ENCODE measurements around the gene CERK.
"Not testable (repeated sequence)": the region's sequence is repeated elsewhere in the genome, so short reads cannot be mapped to it uniquely, and the experiment has no call there.

The CERK gene

DNA sequence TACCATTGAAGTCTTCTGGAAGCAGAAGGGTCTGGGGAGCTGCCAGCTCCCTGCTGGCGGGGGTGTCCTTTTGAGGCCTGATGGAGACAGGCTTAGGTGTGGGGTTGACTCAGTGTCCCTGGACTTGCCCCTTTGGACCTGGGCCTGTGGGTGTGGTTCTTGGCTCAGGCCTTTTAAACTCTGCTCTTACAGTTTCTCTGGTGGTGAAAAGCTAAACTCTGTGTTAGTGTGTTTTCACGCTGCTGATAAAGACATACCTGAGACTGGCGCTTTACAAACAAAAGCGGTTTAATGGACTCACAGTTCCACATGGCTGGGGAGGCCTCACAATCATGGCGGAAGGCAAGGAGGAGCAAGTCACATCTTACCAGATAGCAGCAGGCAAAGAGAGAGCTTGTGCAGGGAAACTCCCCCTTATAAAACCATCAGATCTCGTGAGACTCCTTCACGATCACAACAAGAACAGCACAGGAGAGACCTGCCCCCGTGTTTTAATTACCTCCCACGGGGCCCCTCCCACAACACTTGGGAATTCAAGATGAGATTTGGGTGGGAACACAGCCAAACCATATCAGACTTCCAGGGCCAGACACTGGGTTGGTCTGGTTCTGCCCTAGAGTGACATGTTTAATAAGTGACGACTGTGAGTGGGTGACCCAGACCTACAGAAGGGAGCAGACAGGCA, 91.4 kb downstream of the CERK start:
- no peak for DNase-seq (ENCODE audit: low read depth)

DNA sequence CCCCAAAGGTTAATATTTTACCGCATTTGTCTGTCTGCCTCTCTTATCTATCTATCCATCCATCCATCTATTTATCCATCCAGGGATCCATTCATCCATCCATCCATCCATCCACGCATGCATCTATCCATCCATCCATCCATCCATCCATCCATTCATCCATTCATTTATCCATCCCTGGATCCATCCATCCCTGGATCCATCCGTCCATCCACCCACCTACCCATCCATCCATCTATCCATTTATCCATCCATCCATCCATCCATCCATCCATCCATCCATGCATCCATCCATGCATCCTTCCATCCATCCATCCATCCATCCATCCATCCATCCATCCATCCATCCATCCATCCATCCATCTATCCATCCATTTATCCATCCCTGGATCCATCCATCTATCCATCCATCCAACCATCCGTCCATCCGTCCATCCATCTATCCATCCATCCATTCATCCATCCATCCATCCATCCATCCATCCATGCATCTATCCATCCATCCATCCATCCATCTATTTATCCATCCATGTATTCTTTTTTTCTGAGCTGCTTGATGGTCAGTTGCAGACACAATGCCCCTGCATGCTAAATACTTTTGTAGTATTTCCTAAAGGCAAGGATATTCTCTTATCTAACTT, 95.1 kb downstream of the CERK start:
- DNase-seq (ENCODE audit: low read depth) = not testable (repeated sequence)

DNA sequence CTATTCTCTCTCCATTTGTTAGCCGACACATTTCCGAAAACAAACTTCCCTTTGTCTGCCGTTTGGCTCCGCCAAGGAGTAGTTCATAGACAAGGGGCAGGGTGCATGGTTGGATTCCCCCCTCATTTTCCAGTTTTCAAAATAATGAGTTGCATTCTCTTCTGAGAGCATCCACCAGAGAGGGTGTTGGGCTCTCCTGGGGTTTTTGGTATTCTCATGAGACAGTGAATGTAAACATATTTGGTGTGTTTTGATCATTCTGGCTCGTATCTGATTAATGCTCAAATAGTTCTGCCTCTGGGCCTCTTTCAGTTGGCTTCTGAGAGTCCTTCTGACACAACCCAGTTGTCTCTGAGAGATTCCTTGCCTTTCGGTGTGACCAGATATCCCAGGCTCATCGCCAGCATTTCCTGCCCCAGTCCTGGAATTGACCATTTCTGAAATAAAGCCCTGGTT, 96.2 kb downstream of the CERK start:
- no peak for DNase-seq (ENCODE audit: low read depth)

DNA sequence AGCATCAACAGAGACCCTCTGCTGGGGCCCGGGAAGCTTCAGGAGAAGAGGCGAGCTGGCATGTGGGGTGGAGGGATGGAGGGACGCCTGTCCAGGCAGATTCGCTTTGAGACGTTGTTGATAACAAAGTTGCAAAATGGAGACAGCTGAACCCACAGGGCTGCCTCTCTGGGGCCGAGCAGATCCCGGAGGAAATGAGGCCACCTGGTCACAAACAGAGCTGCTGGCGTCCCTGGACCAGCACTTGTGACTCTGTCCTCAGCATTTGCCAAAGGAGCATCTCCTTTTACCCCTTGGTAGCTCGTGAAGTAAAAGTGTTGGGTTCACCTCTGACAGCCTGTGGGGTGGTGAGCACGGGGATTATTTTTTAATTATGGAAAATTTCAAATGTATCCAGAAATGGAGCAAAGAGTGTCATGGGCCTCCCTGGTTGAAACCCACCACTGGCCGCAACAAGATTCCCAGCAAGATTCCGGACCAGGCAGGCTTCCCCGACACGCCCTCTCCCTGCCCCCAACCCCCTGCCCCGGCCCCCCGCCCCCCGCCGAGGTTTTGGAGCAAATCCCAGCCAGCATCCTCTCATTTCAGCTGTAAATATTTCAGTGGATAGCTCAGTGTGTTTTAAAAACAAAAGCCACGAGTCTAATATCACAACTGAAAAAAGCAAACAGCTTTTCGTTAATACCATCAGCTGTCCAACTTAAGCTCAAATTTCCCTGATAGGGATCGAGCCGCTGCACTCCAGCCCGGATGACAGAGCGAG, 97.6 kb downstream of the CERK start:
- DNase-seq (ENCODE audit: low read depth) = no peak

DNA sequence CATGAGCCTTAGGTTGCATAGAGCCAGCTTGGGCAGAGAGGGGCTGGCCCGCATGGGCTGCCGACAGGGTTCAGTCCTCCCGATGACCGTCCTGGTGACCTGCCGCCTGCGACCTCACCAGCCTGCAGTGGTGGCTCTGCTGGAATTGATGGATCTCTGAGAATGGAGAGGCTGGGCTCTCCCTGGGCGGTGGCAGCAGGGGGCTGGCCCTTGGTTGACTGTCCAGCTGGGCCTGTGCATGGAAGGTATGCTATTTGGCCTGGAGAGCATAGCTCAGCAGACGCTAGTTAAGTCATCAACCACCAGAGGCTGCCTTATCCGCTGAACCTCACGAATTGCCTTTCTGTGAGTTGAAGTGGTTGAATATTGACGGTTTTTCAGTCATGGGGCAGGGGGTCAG, 98.2 kb downstream of the CERK start:
- DNase-seq (ENCODE audit: low read depth) = no peak

DNA sequence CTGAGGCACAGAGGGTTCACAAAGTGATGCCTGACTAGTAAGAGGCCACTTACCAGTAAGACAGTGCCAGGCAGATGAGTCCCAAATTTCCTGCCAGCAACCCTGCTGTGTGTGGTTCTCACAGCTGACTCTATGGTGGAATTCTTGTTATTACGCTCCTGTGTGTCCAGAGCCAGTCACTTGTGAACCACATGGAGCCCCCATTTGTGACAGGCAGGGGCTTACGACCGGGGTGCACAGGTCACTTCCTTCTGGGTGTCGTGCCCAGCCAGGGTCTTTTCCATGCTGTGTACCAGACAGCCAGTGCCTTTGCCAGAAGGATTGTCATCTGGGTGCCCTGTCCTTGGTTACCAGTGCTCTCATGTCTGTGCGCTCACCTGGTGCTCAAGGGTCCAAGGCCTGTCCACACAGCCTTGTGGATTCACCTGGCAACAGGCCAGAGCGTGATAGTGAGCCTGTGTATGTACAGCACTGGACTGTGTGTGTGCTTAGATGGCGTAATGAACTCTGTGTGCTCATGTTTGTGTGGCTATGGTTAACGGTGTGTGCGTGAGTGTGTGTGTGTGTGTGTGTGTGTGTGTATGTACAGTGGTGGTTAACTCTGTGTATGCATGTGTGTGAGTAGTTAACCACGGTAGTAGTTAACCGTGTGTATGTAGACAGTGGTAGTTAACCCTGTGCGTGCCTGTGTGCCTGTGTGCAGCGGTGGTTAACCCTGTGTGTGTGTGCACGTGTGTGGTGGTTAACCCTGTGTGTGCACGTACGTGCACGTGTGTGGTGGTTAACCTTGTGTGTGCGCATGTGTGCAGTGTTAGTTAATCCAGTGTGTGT, 99.2 kb downstream of the CERK start:
- no peak for DNase-seq (ENCODE audit: low read depth)

DNA sequence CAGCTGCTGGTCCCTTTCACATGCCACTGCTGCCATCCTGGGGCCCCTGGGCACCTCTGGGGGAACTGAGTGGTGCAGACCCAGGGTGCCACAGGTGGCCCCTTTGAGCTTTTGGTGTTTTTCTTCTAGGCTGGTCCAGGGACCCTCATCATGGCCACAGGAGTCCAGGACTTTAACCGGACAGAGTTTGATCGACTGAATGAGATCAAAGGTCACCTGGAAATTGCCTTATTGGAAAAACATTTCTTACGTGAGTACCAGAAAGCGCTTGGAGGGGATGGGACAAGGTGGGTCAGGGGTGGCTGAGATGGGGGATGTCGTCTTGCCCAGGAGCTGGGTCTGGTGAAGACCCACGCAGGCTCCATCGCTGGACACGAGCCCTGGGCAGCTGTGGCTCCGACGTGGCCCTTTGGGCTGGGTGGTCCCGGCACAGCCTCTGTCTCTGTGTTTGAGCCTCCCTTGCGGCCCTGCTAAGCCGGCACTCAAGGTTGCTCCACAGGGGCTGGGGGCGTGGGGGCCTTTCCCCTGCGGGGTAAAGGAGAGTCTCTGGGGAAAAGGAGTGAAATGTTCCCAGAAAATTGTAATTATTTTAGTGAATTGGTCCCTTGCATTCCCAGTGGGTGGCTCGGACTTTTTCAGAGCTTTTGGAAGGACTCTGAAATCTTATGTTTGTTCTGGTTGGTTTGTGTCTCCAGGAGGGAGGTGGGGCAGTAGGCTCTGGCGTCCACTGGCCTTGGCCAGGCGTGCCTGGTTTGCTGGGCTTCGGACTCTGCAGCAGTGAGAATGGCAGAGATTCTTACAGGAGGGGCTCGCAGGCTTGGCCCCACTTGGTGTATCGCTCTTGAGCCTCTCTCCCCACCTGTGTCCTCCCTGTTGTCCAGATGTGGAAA, 100.1 kb downstream of the CERK start:
- no peak for DNase-seq (ENCODE audit: low read depth)

DNA sequence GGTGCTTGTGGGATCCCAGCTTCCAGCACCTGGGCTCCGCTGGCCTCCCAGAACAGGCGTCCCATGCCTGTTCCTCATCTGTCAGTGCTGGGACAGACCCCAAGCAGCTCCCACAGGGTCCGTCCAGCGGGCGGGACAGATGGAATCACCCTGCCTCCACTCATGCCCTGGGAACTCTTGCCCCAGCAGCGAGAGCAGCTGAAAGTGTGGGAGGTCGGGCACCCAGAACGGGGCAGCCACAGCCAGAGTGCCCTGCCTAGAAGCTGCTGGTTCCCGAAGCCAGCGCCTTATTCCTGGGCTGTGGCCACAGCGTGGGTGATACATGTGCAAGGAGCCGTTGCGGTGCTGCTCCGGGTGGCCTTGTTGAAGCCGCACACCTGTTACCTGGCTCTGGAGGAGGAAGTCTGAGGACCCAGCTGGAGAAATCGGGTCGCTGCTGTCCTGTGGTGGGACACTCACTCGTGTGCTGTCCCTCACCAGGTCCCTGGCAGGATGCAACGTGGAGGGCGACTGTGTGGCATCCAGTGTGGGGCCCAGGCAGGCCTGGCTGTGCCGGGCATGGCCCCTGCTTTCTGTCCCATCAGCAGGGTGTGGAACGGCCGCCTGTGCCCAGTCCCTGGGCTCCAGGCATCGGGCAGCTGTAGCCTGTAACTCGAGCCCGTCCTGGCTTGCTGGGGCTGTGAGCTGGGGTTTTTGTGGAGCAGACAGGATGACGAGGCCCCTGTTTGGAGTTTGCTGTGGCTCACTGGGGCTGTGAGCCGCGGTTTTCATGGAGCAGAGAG, 101.6 kb downstream of the CERK start:
- DNase-seq (ENCODE audit: low read depth) = no peak

DNA sequence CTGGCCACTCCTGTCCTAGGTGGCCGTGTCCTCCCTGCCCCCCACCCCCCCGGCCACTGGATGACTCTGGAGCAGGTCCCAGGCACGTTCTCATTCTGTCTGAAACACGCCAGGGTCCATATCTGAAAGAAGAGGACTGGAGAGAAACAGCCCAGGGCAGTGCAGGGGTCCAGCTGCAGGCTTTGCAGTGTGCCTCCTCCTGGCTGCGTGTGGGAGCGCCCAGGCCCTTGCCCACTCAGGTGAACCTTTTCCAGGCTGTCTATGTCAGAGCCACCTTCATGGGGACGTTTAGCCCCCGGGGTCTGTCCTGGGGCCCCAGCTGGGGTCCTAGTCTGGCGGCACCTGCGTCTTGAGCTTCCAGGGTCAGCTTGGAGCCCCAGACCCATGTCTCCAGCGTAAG, 102.3 kb downstream of the CERK start:
- DNase-seq (ENCODE audit: low read depth) = no peak

DNA sequence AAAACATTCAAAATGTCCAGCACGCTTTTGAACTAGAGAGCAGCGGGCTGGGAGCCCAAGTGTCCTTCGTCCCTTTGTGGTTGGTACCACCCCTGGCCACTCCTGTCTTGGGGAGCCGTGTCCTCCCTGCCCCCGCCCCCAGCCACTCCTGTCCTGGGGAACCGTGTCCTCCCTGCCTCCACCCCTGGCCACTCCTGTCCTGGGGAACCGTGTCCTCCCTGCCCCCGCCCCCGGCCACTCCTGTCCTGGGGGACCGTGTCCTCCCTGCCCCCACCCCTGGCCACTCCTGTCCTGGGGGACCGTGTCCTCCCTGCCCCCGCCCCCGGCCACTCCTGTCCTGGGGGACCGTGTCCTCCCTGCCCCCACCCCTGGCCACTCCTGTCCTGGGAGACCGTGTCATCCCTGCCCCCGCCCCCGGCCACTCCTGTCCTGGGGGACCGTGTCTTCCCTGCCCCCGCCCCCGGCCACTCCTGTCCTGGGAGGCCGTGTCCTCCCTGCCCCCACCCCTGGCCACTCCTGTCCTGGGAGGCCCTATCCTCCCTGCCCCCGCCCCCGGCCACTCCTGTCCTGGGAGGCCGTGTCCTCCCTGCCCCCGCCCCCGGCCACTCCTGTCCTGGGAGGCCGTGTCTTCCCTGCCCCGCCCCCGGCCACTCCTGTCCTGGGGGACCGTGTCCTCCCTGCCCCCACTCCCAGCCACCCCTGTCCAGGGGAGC, 102.9 kb downstream of the CERK start:
- not testable (repeated sequence) for DNase-seq (ENCODE audit: low read depth)
